NB4 (cell line): Measurements from ENCODE around the gene ITPK1.

Experiments
- CTCF ChIP-seq: IDR thresholded peaks from one replicate; pipeline ENCODE4 v1.5.1; 2012; ENCODE audit warnings: low read depth, low read length
- MAX ChIP-seq: IDR thresholded peaks from 2 replicates; pipeline ENCODE4 v1.6.1; 2011; ENCODE audit warnings: low read depth, low read length
- MYC ChIP-seq: IDR thresholded peaks from 2 replicates; pipeline ENCODE4 v1.6.1; 2011; ENCODE audit warnings: low read depth, low read length
- POLR2A ChIP-seq: IDR thresholded peaks from 2 replicates; pipeline ENCODE4 v1.6.1; 2011; ENCODE audit warnings: mild to moderate bottlenecking; ENCODE audit not compliant: insufficient read length; ENCODE audit errors: extremely low read depth

GRCh38 chr14:92907316-92907911 is 208.3 kb downstream of the ITPK1 start:
- TF ChIP-seq CTCF (no peak), POLR2A (no peak), MAX (no peak), MYC (no peak)
